ENCODE results near the gene ITPR1.

- TF ChIP-seq REST (IDR thresholded peaks at IDR 0.05; ENCODE audit: insufficient read depth in 1 of 2, low read depth in 2 of 2, low read length in 2 of 2) = no peak
- TF ChIP-seq TAF1 (IDR thresholded peaks at IDR 0.05; ENCODE audit: borderline replicate concordance, insufficient read depth, low read length) = no peak
- no peak for TF ChIP-seq FOXP2 (optimal IDR thresholded peaks at IDR 0.05; ENCODE audit: borderline replicate concordance, extremely low read depth, extremely low read length, insufficient read depth)
These were observed 106.5 kb downstream of the ITPR1 start for GRCh38 chr3:4599612-4600011.

All from PFSK-1 (cell line).